HL-60 (cell line): ENCODE measurements around the gene ARFGAP3.

Experiments used
- GABPA ChIP-seq: IDR thresholded peaks from 2 replicates; pipeline ENCODE4 v1.6.1; 2012; ENCODE audit warnings: low read depth
- POLR2AphosphoS5 ChIP-seq: IDR thresholded peaks from 2 replicates; pipeline ENCODE4 v1.6.1; 2012; ENCODE audit warnings: low read depth
- SPI1 ChIP-seq: IDR thresholded peaks from 2 replicates; pipeline ENCODE4 v1.6.1; 2012; ENCODE audit warnings: low read depth, mild to moderate bottlenecking, borderline replicate concordance
- TF ChIP-seq, protein P1 (sequence below): IDR thresholded peaks from one replicate; pipeline ENCODE4 v1.5.1; 2011; ENCODE audit warnings: low read length, control low read depth, inconsistent platforms; ENCODE audit not compliant: insufficient read depth
- TF ChIP-seq, protein P2 (sequence below): IDR thresholded peaks from 2 replicates; pipeline ENCODE4 v1.6.1; 2012; ENCODE audit warnings: low read depth; ENCODE audit not compliant: insufficient replicate concordance

DNA sequence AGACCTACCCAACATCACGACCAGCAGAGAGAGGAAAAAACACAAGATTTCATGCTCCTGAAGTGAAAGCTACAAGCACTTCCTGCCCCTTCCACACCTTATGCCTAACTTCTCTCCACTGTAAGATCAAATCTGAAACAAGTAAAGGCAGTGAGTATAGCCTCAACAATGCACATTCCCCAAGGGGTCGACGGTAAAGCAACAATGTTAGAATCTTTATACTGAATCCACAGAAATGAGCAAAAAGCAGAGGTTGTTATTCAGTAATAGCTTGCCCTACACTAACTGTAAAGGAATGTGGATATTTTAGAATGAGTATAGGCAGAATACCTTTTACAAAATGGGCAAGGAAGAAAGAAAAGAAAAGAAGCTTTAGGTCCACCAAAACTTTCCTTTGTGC lies 15.6 kb downstream of the ARFGAP3 start:
- TF ChIP-seq, protein P1, sequence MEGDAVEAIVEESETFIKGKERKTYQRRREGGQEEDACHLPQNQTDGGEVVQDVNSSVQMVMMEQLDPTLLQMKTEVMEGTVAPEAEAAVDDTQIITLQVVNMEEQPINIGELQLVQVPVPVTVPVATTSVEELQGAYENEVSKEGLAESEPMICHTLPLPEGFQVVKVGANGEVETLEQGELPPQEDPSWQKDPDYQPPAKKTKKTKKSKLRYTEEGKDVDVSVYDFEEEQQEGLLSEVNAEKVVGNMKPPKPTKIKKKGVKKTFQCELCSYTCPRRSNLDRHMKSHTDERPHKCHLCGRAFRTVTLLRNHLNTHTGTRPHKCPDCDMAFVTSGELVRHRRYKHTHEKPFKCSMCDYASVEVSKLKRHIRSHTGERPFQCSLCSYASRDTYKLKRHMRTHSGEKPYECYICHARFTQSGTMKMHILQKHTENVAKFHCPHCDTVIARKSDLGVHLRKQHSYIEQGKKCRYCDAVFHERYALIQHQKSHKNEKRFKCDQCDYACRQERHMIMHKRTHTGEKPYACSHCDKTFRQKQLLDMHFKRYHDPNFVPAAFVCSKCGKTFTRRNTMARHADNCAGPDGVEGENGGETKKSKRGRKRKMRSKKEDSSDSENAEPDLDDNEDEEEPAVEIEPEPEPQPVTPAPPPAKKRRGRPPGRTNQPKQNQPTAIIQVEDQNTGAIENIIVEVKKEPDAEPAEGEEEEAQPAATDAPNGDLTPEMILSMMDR: no peak
- no peak for TF ChIP-seq POLR2AphosphoS5
- TF ChIP-seq, protein P2, sequence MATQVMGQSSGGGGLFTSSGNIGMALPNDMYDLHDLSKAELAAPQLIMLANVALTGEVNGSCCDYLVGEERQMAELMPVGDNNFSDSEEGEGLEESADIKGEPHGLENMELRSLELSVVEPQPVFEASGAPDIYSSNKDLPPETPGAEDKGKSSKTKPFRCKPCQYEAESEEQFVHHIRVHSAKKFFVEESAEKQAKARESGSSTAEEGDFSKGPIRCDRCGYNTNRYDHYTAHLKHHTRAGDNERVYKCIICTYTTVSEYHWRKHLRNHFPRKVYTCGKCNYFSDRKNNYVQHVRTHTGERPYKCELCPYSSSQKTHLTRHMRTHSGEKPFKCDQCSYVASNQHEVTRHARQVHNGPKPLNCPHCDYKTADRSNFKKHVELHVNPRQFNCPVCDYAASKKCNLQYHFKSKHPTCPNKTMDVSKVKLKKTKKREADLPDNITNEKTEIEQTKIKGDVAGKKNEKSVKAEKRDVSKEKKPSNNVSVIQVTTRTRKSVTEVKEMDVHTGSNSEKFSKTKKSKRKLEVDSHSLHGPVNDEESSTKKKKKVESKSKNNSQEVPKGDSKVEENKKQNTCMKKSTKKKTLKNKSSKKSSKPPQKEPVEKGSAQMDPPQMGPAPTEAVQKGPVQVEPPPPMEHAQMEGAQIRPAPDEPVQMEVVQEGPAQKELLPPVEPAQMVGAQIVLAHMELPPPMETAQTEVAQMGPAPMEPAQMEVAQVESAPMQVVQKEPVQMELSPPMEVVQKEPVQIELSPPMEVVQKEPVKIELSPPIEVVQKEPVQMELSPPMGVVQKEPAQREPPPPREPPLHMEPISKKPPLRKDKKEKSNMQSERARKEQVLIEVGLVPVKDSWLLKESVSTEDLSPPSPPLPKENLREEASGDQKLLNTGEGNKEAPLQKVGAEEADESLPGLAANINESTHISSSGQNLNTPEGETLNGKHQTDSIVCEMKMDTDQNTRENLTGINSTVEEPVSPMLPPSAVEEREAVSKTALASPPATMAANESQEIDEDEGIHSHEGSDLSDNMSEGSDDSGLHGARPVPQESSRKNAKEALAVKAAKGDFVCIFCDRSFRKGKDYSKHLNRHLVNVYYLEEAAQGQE: no peak
- no peak for TF ChIP-seq GABPA
- no peak for TF ChIP-seq SPI1
